RWPE1 (cell line): ENCODE measurements around the gene PDCD2L.
A peak's percentile ranks its signal among the peaks of the same experiment; 100 is the strongest.

Experiments
- CTCF ChIA-PET: fragments of 350-600 bp; sonication (Branson Sonifier 250); formaldehyde crosslinking; extraction: SDS; loops from one replicate; lab custom pipeline; 2021; lab: Yijun Ruan, JAX
- POLR2A ChIA-PET: fragments of 400-600 bp; formaldehyde crosslinking; extraction: SDS; loops from one replicate; lab custom pipeline; 2020; ENCODE audit warnings: antibody characterized with exemption; ENCODE audit not compliant: low non-redundant PET; lab: Yijun Ruan, JAX
- DNase-seq: peaks from one replicate; pipeline ENCODE4 v3.0.0; 2012; ENCODE audit warnings: low spot score
- H3K27ac ChIP-seq: fragments of 450-650 bp; 2 replicates; pipeline ENCODE4 v1.5.1; 2017
- TF ChIP-seq, protein P1 (sequence below): fragments of 450-650 bp; conservative IDR thresholded peaks from 2 replicates; pipeline ENCODE4 v1.5.1; 2017; ENCODE audit warnings: low read depth, mild to moderate bottlenecking

The PDCD2L gene

DNA sequence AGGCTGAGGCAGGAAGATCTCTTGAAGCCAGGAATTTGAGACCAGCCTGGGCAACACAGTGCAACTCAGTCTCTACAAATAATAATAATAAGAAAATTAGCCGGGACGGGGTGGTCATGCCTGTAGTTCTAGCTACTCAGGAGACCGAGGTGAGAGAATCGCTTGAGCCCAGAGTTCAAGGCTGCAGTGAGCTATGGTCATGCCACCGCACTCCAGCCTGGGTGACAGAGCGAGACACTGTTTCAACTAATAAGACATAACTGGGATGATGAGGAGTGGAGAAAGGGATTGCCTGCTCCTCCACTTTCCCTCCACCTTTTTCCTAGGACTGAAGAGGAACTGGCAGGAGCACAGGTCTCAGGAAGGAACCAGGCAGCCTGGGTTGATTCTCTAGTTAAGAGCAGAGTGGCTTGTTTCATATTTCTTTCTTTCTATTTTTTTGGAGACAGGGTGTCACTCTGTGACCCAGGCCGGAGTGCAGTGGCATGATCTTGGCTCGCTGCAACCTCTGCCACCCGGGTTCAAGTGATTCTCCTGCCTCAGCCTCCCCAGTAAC, 43.8 kb upstream of the PDCD2L start:
- H3K27ac ChIP-seq: peak overlapping the region; percentile 89
- ChIA-PET CTCF (no interaction called here), POLR2A (no interaction called here)
- TF ChIP-seq, protein P1, sequence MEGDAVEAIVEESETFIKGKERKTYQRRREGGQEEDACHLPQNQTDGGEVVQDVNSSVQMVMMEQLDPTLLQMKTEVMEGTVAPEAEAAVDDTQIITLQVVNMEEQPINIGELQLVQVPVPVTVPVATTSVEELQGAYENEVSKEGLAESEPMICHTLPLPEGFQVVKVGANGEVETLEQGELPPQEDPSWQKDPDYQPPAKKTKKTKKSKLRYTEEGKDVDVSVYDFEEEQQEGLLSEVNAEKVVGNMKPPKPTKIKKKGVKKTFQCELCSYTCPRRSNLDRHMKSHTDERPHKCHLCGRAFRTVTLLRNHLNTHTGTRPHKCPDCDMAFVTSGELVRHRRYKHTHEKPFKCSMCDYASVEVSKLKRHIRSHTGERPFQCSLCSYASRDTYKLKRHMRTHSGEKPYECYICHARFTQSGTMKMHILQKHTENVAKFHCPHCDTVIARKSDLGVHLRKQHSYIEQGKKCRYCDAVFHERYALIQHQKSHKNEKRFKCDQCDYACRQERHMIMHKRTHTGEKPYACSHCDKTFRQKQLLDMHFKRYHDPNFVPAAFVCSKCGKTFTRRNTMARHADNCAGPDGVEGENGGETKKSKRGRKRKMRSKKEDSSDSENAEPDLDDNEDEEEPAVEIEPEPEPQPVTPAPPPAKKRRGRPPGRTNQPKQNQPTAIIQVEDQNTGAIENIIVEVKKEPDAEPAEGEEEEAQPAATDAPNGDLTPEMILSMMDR: no peak
- no peak for DNase-seq

DNA sequence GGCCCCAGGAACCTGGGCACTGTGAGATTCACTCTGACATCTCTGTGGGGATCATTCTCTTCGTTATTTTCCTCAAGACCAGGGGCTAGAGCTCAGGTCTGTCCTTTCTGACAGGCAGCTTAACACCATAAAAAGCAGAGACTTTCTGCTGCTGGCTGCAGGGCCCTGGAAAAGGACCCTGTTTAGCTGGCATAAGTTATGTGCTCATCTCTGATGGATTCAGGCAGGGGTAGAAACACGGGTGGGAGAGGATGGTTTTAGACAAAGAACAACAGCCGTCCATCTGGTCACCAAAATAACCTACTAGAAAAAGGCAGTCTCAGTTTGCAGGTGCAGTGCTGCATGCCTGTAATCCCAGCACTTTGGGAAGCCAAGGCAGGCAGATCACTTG, 41.5 kb upstream of the PDCD2L start:
- TF ChIP-seq, protein P1: no peak
- ChIA-PET CTCF (no interaction called here), POLR2A (no interaction called here)
- H3K27ac ChIP-seq: no peak overlapping the region; the same call in 1 of the 2 replicates
- DNase-seq: no peak

DNA sequence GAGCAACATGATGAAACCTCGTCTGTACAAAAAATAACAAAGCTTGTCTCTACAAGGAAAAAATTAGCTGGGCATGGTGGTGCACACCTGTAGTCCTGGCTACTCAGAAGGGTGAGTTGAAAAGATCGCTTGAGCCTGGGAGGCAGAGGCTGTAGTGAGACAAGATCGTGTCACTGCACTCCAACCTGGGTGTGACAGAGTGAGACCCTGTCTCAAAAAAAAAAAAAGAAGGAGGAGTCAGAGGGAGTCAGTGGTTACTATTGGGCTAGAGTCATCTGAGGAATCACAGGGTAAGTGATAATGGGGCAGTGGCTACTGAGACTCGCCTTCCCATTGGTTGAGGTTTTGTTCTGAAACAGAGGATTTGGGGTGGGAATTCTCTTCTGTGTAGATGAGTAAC, 41.1 kb upstream of the PDCD2L start:
- no peak overlapping the region; the same call in 1 of the 2 replicates for H3K27ac ChIP-seq
- POLR2A ChIA-PET: no interaction called here
- CTCF ChIA-PET: no interaction called here

DNA sequence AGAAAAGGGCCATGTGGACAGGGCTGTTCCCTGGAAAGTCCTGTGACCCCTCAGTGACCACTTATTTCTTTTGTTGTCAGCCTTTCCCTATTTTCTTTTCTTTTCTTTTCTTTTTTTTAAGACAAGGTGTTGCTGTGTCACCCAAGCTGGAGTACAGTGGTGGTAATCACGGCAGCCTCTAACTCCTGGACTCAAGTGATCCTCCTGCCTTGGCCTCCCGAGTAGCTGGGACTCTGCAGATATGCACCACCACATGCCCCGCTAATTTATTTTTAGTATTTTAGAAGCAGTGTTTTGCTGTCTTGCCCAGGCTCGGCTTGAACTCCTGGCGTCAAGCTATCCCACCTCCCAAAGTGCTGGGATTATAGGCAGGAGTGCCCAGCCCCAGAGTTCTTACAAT, 40.3 kb upstream of the PDCD2L start:
- H3K27ac ChIP-seq: peak overlapping the region; percentile 82
- ChIA-PET POLR2A (no interaction called here), CTCF (no interaction called here)
- TF ChIP-seq, protein P1: no peak
- no peak for DNase-seq

More for the DNA sequence above, 41.1 kb upstream of the PDCD2L start:
- no peak for DNase-seq
- TF ChIP-seq, protein P1: no peak

DNA sequence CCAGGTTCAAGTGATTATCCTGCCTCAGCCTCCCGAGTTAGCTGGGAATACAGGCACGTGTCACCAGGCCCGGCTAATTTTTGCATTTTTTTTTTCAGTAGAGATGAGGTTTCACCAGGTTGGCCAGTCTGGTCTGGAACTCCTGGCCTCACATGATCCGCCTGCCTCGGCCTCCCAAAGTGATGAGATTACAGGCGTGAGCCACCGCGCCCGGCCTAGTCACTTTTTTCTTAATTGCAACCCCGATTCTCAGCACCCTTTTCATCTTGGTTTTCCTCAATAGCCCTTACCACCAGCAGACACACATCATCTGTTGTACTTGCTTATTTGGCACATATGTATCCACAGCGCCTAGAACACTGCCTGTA, 39.8 kb upstream of the PDCD2L start:
- DNase-seq: no peak
- H3K27ac ChIP-seq: peak overlapping the region; percentile 82
- TF ChIP-seq, protein P1: no peak
- ChIA-PET POLR2A (no interaction called here), CTCF (interaction anchor here (0.5 kb wide), 1 partner anchor 87 kb away, joined by 3 read pairs; no protein-coding TSS in a partner anchor)

DNA sequence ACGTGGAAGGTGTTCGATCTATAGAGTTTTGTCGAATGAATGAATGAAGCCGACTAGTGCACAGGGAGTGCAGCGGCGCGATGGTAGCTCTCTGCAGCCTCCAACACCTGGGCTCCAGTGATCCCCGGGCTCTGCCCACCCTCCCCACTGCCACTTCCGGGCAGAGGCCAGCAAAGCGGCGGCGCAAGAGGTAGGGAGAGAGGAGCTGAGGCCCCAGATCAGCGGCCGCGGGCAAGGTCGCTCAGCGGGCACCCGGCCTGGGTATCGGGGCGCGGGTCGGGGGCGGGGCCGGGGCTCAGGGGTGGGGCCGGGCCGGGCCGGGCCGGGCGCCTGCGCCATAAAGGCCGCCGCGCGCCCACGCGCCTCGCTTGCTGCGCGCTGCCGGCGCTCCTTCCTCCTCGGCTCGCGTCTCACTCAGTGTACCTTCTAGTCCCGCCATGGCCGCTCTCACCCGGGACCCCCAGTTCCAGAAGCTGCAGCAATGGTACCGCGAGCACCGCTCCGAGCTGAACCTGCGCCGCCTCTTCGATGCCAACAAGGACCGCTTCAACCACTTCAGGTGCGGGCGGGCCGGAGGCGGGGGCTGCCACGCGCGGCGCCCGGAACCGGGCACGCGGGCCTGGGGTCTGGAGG, 39.3 kb upstream of the PDCD2L start, which contains the start of gene GPI:
Gene GPI, plus strand, starts transcription at position 367 of the 633 bp plus-strand sequence. Its CDS starts 71 bp downstream, at position 438.
- ChIA-PET POLR2A (no interaction called here), CTCF (interaction anchor here (0.5 kb wide), 1 partner anchor 87 kb away, joined by 3 read pairs; no protein-coding TSS in a partner anchor)
- TF ChIP-seq, protein P1: no peak
- DNase-seq: peak; percentile 52
- peak within 1 kb of the TSS; percentile 82 for H3K27ac ChIP-seq
